ENCODE results near the gene MYZAP.

DNA sequence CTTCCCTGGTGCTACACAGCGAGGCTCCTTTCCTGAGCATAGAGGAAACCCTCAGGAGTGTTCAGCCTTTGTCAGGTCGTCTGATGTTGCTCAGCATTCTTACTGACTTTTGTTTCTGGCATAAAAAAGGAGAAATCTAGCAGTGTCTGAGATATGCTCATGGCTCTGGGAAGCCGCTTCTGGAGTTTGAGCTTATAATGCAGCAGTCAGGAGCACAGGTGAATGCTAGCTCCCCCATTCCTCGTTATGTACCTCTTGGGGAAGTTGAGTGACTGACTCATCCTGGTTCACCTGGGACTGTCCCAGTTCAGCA is 49.2 kb upstream of the MYZAP start:
- TF ChIP-seq CTCF (optimal IDR thresholded peaks at IDR 0.05 in 1 of 3, IDR thresholded peaks at IDR 0.05 in 1 of 3, conservative IDR thresholded peaks at IDR 0.05 in 1 of 3; ENCODE audit: extremely low read depth in 1 of 3, insufficient read depth in 2 of 3, low read length in 3 of 3) (no peak), EZH2 (IDR thresholded peaks at IDR 0.05; ENCODE audit: low read length) (no peak)
